WERI-Rb-1 (cell line): Measurements from ENCODE around the gene ADCYAP1R1.

Source experiments
- DNase-seq: peaks from one replicate; pipeline ENCODE4 v3.0.0-alpha.2; 2020
- H3K27ac ChIP-seq: fragments of 250-450 bp; sonication (Bioruptor Pico); 2 replicates; pipeline ENCODE4 v1.5.1; 2020; ENCODE audit warnings: mild to moderate bottlenecking, moderate library complexity
- H3K27me3 ChIP-seq: fragments of 250-450 bp; sonication (Bioruptor Pico); 2 replicates; pipeline ENCODE4 v1.5.1; 2021; ENCODE audit warnings: mild to moderate bottlenecking, low read depth, moderate library complexity; ENCODE audit not compliant: insufficient read depth, severe bottlenecking
- H3K36me3 ChIP-seq: fragments of 250-450 bp; sonication (Bioruptor Pico); 2 replicates; pipeline ENCODE4 v1.5.1; 2020; ENCODE audit warnings: mild to moderate bottlenecking, moderate library complexity
- H3K4me3 ChIP-seq: 2 replicates; pipeline ENCODE4 v1.5.1; 2011; ENCODE audit warnings: low read depth, mild to moderate bottlenecking, control low read depth, low read length
- H3K9me3 ChIP-seq: fragments of 250-450 bp; sonication (Bioruptor Pico); 2 replicates; pipeline ENCODE4 v1.5.1; 2021; ENCODE audit warnings: mild to moderate bottlenecking, moderate library complexity; ENCODE audit not compliant: severe bottlenecking
- TF ChIP-seq, protein P1 (sequence below): IDR thresholded peaks from 2 replicates; pipeline ENCODE4 v1.5.1; 2011; ENCODE audit warnings: low read depth, mild to moderate bottlenecking, control low read depth, inconsistent platforms, low read length

Gene ADCYAP1R1

DNA sequence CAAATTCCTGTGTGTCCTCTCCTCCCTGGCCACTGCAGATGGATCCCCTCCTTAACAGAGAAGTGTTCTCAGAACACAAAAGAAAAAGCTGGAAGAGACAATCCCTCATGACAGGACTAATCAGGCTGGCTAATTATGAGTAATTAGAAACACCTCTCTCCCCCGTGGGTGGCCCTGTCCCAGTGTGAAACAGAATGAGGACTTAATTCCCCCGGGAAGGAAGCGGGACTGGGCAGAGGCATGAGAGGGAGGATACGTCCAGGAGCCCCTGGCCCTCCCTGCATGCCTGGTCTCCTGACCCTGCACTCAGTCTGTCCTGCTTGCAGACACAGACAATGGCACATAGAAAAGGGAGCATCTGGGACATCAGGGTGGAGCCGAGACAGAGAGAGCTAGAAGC, 7.6 kb upstream of the ADCYAP1R1 start:
- no peaks in the 10 kb centered on the region for H3K36me3 ChIP-seq
- H3K9me3 ChIP-seq = no peaks in the 10 kb centered on the region
- no peaks in the 10 kb centered on the region for H3K27me3 ChIP-seq
- H3K4me3 ChIP-seq = no peak overlapping the region
- H3K27ac ChIP-seq = no peak overlapping the region
- no peak for DNase-seq
- TF ChIP-seq, protein P1, sequence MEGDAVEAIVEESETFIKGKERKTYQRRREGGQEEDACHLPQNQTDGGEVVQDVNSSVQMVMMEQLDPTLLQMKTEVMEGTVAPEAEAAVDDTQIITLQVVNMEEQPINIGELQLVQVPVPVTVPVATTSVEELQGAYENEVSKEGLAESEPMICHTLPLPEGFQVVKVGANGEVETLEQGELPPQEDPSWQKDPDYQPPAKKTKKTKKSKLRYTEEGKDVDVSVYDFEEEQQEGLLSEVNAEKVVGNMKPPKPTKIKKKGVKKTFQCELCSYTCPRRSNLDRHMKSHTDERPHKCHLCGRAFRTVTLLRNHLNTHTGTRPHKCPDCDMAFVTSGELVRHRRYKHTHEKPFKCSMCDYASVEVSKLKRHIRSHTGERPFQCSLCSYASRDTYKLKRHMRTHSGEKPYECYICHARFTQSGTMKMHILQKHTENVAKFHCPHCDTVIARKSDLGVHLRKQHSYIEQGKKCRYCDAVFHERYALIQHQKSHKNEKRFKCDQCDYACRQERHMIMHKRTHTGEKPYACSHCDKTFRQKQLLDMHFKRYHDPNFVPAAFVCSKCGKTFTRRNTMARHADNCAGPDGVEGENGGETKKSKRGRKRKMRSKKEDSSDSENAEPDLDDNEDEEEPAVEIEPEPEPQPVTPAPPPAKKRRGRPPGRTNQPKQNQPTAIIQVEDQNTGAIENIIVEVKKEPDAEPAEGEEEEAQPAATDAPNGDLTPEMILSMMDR = no peak

DNA sequence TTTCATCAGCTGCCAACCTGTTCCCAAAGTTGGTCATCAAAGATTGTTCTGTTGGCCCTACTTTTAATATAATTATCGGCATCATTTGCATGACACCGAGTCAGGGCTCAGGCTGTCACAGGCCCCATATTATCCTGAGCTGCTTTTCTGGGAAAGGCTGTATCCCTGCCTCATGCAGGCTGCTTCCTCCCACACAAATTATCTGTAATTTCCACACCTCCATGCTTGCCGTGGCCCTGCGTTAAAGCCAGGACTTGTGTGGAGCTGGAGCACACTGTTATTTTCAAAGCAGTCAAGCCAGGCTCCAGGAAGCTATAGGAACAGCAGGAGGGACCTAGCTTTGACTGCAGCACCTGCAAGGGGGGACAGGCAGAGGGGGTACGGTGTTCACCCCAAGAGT, 5.4 kb upstream of the ADCYAP1R1 start:
- H3K36me3 ChIP-seq = no peaks in the 10 kb centered on the region
- H3K9me3 ChIP-seq = no peaks in the 10 kb centered on the region
- DNase-seq = no peak
- H3K4me3 ChIP-seq = no peak overlapping the region
- TF ChIP-seq, protein P1 = no peak
- no peaks in the 10 kb centered on the region for H3K27me3 ChIP-seq
- no peak overlapping the region for H3K27ac ChIP-seq

DNA sequence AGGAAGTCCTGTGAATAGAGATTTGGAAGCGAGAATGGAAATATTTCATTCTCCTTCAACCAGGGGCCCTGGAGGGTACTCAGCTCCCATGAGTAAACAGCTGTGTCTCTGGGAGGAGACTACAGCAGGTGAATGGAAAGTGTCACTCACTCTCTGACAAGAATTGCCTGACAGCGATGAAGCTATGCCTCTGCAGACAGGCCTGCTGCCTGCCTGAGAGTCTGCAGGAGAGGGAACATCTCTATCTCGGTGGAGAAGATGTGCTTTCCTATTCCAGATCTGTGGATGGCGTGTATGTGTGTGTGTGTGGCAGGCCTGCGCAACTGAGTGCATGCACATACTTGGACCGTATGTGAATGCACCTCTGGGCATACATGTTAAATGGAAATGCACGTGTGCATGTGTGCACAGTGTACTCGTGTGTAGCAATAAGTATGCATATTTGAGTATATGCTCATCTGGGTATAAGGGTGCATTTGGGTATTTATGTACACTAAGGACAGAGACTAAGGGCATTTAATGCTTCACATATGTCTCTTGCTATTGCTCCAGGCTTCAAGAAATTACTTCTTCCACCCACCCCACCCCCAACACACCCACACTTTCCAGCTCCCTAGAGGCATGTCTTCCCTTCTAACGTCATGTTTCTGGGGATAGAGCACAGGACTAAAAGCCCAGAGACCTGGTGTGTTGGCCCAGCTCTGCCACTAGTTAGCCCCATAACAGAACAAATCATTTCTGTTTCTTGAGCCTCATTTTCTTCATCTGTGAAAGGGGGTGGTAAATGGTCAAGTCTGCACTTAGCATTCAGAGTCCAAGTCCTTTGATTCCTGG, 4.6 kb upstream of the ADCYAP1R1 start:
- Histone ChIP-seq H3K27me3 (no peaks in the 10 kb centered on the region), H3K36me3 (no peaks in the 10 kb centered on the region), H3K9me3 (no peaks in the 10 kb centered on the region), H3K27ac (no peak overlapping the region), H3K4me3 (no peak overlapping the region)
- TF ChIP-seq, protein P1 = no peak
- no peak for DNase-seq

DNA sequence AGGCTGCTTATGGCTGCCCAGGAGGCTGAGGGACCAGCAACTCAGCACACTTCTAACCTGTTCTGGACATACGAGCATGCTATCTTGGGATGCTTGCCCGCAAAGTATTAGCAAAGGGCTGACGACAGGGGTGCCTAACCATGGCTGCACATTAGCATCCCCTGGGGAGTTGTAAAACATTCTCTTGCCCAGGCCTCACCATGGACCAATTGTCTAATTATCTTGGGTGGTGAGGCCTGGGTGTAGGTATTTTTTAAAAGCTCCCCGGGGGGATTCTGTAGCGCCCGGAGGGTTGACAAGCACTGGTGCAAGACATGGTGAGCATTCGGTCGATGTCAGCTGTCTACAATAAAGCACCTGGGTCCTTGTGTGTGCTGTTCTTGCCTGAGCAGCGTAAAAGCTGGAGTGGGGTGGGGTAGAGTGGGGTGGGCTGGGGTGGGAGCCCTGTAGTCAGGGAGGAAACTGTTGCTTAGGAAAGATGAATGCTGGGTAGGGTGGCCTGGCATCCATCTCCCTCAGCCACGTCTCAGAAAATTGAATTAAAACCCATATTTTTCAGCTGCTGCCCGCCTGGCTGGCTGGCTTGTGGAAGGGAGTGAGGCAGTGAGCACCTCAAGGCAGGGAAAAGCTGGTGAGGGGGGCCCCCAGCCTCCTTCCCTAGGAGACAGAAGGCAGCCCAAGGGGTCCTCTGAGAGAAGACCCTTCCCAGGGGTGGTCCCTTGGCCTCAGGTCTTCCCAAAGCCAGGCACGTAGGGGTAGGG, 2.9 kb upstream of the ADCYAP1R1 start:
- Histone ChIP-seq H3K27ac (no peak overlapping the region), H3K4me3 (no peak overlapping the region), H3K36me3 (no peaks in the 10 kb centered on the region), H3K27me3 (peaks cover 7% of the 10 kb centered on the region), H3K9me3 (no peaks in the 10 kb centered on the region)
- TF ChIP-seq, protein P1 = no peak
- DNase-seq = no peak

DNA sequence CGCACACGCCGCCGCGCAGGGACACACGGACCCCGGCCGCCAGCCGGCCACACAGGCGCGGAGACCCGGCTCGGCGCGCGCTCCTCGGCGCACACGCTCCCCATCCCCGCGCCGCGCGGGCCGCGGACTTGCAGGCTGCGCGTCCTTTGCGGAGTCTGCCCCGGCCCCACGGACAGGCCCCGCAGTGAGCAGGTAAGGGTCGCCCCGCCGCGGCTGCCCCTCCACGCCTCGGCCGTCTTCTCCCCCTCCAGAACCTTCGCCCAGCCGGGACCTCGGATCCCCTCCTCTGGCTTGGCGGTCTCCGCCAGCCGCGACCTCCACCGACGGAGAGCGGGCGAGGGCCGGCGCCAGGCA, 356 bp downstream of the ADCYAP1R1 start:
- H3K27ac ChIP-seq = no peak overlapping the region
- H3K36me3 ChIP-seq = no peaks in the 10 kb centered on the region
- peaks cover 7% of the 10 kb centered on the region for H3K27me3 ChIP-seq
- DNase-seq = no peak
- TF ChIP-seq, protein P1 = no peak
- peak overlapping the region; percentile 44 for H3K4me3 ChIP-seq
- no peaks in the 10 kb centered on the region for H3K9me3 ChIP-seq
